ENCODE data around the gene UBE2G2.
A peak's percentile ranks its signal among the peaks of the same experiment; 100 is the strongest.

Gene UBE2G2

GRCh38 chr21:44814498-44815023 lies 12.9 kb upstream of the UBE2G2 start:
- DNase-seq = no peak

GRCh38 chr21:44813727-44814126 lies 12.1 kb upstream of the UBE2G2 start:
- DNase-seq = no peak

- no peak for DNase-seq
These were observed 11.5 kb upstream of the UBE2G2 start for GRCh38 chr21:44813149-44813548.

GRCh38 chr21:44812640-44813039 lies 11.0 kb upstream of the UBE2G2 start:
- DNase-seq = no peak

GRCh38 chr21:44810779-44811178 lies 9.2 kb upstream of the UBE2G2 start:
- no peak for DNase-seq

- no peak for DNase-seq
These were observed 4.2 kb upstream of the UBE2G2 start for GRCh38 chr21:44805859-44806258.

- DNase-seq = no peak
These were observed 3.6 kb upstream of the UBE2G2 start for GRCh38 chr21:44805226-44805625.

GRCh38 chr21:44804762-44805161 lies 3.1 kb upstream of the UBE2G2 start:
- DNase-seq = no peak

- DNase-seq = no peak
These were observed 2.0 kb upstream of the UBE2G2 start for GRCh38 chr21:44803651-44804050.

GRCh38 chr21:44802396-44803153 lies 955 bp upstream of the UBE2G2 start:
- DNase-seq = no peak

GRCh38 chr21:44800971-44801467 lies 601 bp downstream of the UBE2G2 start:
- DNase-seq = no peak

GRCh38 chr21:44800103-44800502 lies 1.5 kb downstream of the UBE2G2 start:
- no peak for DNase-seq

GRCh38 chr21:44799646-44800045 lies 2.0 kb downstream of the UBE2G2 start:
- no peak for DNase-seq

GRCh38 chr21:44797775-44798174 lies 3.8 kb downstream of the UBE2G2 start:
- no peak for DNase-seq

GRCh38 chr21:44795342-44795741 lies 6.3 kb downstream of the UBE2G2 start:
- DNase-seq = no peak

- DNase-seq = no peak
These were observed 7.8 kb downstream of the UBE2G2 start for GRCh38 chr21:44793592-44794374.

- DNase-seq = peak in 1 of 4 experiments; percentile 20
These were observed 8.7 kb downstream of the UBE2G2 start for GRCh38 chr21:44792702-44793591.

GRCh38 chr21:44791993-44792392 lies 9.6 kb downstream of the UBE2G2 start:
- DNase-seq = no peak

- DNase-seq = no peak
These were observed 10.4 kb downstream of the UBE2G2 start for GRCh38 chr21:44791246-44791645.

- no peak for DNase-seq
These were observed 11.3 kb downstream of the UBE2G2 start for GRCh38 chr21:44790368-44790767.

GRCh38 chr21:44789880-44790279 lies 11.7 kb downstream of the UBE2G2 start:
- DNase-seq = no peak

- DNase-seq = no peak
These were observed 15.8 kb downstream of the UBE2G2 start for GRCh38 chr21:44785620-44786335.

Measured in activated CD4-positive, CD25-positive, alpha-beta regulatory T cell (primary cell).